ENCODE results near the gene PIGS. TPM values are rescaled to one million over a fixed set of nuclear protein-coding genes. Genes with fewer than 3 reads are reported as not detected.
A peak's percentile ranks its signal among the peaks of the same experiment; 100 is the strongest.

Gene PIGS
- total and polyA plus RNA-seq, 2 of the 4 experiments (the other 2 are of a cell fraction) = 28.7 to 78.9 TPM

DNA sequence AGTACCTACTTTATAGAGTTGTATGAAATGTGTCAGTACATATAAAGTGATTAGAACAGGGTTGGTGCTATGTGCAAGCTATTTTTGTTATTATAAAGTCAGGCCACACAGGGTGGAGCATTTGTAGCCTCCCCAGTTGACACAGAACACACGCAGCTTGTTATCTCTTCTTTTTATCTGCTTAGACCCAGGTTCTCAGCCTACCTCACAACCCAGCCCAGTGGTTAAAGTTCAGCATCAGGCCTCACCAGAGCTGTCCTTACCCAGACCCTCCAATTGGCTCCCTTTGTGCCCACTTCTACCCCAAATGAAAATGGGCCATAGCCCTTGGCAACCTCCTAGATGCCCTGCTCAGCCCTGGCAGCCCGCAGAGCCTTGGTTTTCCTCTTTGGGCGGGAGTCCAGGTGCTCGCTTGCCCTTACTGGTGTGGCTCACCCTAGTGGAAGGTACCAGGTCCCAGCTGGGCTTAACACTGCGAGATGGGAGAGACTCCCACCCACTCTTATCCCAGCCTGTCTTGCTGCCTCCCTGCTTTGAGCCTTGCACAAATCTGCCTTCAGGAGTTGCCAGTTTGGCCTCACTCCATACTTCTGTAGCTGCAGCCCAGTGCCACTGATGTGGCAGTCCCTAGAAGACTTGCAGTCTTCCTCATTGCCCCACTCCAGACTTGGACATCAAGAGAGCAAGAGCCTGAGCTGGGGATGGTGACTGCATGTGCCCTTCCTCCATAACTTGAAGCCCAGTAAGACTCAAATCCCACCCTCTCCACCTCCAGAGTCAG lies 1.1 kb upstream of the PIGS start (continued):
- TF ChIP-seq MAZ (IDR thresholded peaks at IDR 0.05; ENCODE audit: borderline replicate concordance, low read depth, low read length) = no peak

GRCh38 chr17:28570716-28571360 lies 486 bp downstream of the PIGS start:
- H3K23ac ChIP-seq (ENCODE audit: low read depth, low read length) = peak overlapping the region; percentile 88
- H3K18ac ChIP-seq (ENCODE audit: low read depth, low read length) = no peak overlapping the region
- H4K5ac ChIP-seq (ENCODE audit: low read depth, low read length) = peak overlapping the region; percentile 44; the same call in 1 of the 2 replicates
- no peak overlapping the region for H2BK20ac ChIP-seq (ENCODE audit: low read depth, low read length)
- H2AK9ac ChIP-seq (replicated peaks; ENCODE audit: low read depth, low read length, poor library complexity) = peak overlapping the region; percentile 93
- peak overlapping the region; percentile 46; the same call in 1 of the 2 replicates for H3K56ac ChIP-seq (ENCODE audit: extremely low read depth, insufficient read depth, low read length)
- ChIA-PET CTCF (interaction anchor here (0.8 to 1.7 kb wide), 3 partner anchors 20 to 24 kb away, joined by 3 to 8 read pairs (median 6); no protein-coding TSS in a partner anchor), POLR2A (ENCODE audit: unreplicated experiment) (no interaction called here)
- H2AK5ac ChIP-seq (ENCODE audit: low read depth, low read length) = peak overlapping the region; percentile 79
- H3K4me1 ChIP-seq (ENCODE audit: control insufficient read depth, insufficient read depth, low read length) = peaks cover 3% of the 10 kb centered on the region; the same call in 1 of the 2 replicates
- ATAC-seq (ENCODE audit: low read depth) (peak; percentile 36), DNase-seq (no peak)
- H2BK120ac ChIP-seq (ENCODE audit: low read depth, low read length) = no peak overlapping the region
- H3K4ac ChIP-seq (ENCODE audit: low read depth, low read length) = peak overlapping the region; percentile 59
- peaks cover 5% of the 10 kb centered on the region; the same call in 1 of the 2 replicates for H4K20me1 ChIP-seq (ENCODE audit: insufficient read depth, low read length)
- WGBS, 2 experiments (ENCODE audit: extremely low coverage in 2 of 2, insufficient read length in 1 of 2) = 0% methylated on average over 23 of the region's 39 CpGs; no CpG with 5 or more reads in 1 of the 2 experiments
- H3K14ac ChIP-seq (replicated peaks; ENCODE audit: low read depth, low read length) = peak overlapping the region; percentile 78
- BruUV-seq (replicated peaks) = no TSS peak
- no peak overlapping the region for H2BK15ac ChIP-seq (ENCODE audit: low read depth, low read length)
- in situ Hi-C loops (cut with MboI; ENCODE audit: low sequenced_read_pairs) (no loop called here), dilution Hi-C loops (cut with HindIII; ENCODE audit: low sequenced_read_pairs, unreplicated experiment) (no loop called here), intact Hi-C loops (cut with micrococcal nuclease) (no loop called here)
- peak overlapping the region; percentile 96 for H2AFZ ChIP-seq (replicated peaks; ENCODE audit: low read length, poor library complexity)
- H3K9me1 ChIP-seq (ENCODE audit: insufficient read depth, low read length) = peaks cover 10% of the 10 kb centered on the region; the same call in 1 of the 2 replicates
- no peaks in the 10 kb centered on the region for H3K27me3 ChIP-seq (ENCODE audit: control insufficient read depth, insufficient read depth, low read length)
- H3K9me3 ChIP-seq (ENCODE audit: control insufficient read depth, insufficient read depth, low read length) = no peaks in the 10 kb centered on the region
- peak overlapping the region; percentile 80 for H3K9ac ChIP-seq (ENCODE audit: low read depth, low read length)
- peak overlapping the region; percentile 100 for H3K4me2 ChIP-seq (ENCODE audit: low read depth, low read length)
- peaks cover 16% of the 10 kb centered on the region for H3K36me3 ChIP-seq (ENCODE audit: control insufficient read depth, insufficient read depth, low read length)
- peak overlapping the region in 1 of 2 experiments; percentile 50; a peak in 1 of 4 replicates for H4K8ac ChIP-seq (ENCODE audit: low read depth in 2 of 2, low read length in 2 of 2)
- peak overlapping the region; percentile 35 for H2BK5ac ChIP-seq (ENCODE audit: low read depth, low read length, poor library complexity, severe bottlenecking)
- H3K4me3 ChIP-seq (ENCODE audit: insufficient read depth, low read depth, low read length) = peak overlapping the region; percentile 85
- H4K91ac ChIP-seq (ENCODE audit: insufficient read depth, low read depth, low read length) = no peak overlapping the region
- H3K79me1 ChIP-seq (ENCODE audit: low read depth in 1 of 2, low read length in 2 of 2) = peaks cover 20 to 37% of the 10 kb centered on the region in 2 experiments
- peak overlapping the region; percentile 61 for H3K27ac ChIP-seq (ENCODE audit: insufficient read depth, low read length)
- no peak for TF ChIP-seq FOS (IDR thresholded peaks at IDR 0.05; ENCODE audit: low read depth, low read length)
- TF ChIP-seq RFX5 (IDR thresholded peaks at IDR 0.05; ENCODE audit: low read depth, low read length) = no peak
- no peak for TF ChIP-seq MAFK (IDR thresholded peaks at IDR 0.05; ENCODE audit: low read depth, low read length)
- TF ChIP-seq BHLHE40 (IDR thresholded peaks at IDR 0.05; ENCODE audit: low read depth, low read length) = no peak
- peak; percentile 58; the same call in 1 of the 2 replicates for TF ChIP-seq MXI1 (IDR thresholded peaks at IDR 0.05; ENCODE audit: borderline replicate concordance, low read depth, low read length)
- TF ChIP-seq MAZ (IDR thresholded peaks at IDR 0.05; ENCODE audit: borderline replicate concordance, low read depth, low read length) = no peak
- TF ChIP-seq SMC3 (IDR thresholded peaks at IDR 0.05; ENCODE audit: low read depth, low read length) = no peak
- TF ChIP-seq, protein P1, sequence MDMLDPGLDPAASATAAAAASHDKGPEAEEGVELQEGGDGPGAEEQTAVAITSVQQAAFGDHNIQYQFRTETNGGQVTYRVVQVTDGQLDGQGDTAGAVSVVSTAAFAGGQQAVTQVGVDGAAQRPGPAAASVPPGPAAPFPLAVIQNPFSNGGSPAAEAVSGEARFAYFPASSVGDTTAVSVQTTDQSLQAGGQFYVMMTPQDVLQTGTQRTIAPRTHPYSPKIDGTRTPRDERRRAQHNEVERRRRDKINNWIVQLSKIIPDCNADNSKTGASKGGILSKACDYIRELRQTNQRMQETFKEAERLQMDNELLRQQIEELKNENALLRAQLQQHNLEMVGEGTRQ (IDR thresholded peaks at IDR 0.05; ENCODE audit: low read depth, low read length) = no peak
- TF ChIP-seq, protein P2, sequence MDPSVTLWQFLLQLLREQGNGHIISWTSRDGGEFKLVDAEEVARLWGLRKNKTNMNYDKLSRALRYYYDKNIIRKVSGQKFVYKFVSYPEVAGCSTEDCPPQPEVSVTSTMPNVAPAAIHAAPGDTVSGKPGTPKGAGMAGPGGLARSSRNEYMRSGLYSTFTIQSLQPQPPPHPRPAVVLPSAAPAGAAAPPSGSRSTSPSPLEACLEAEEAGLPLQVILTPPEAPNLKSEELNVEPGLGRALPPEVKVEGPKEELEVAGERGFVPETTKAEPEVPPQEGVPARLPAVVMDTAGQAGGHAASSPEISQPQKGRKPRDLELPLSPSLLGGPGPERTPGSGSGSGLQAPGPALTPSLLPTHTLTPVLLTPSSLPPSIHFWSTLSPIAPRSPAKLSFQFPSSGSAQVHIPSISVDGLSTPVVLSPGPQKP (IDR thresholded peaks at IDR 0.05; ENCODE audit: borderline replicate concordance, low read depth, low read length) = no peak
- no peak for TF ChIP-seq RCOR1 (IDR thresholded peaks at IDR 0.05; ENCODE audit: insufficient replicate concordance, low read length)
- no peak for TF ChIP-seq NFE2L2 (IDR thresholded peaks at IDR 0.05; ENCODE audit: low read depth, low read length)
- no peak for TF ChIP-seq RAD21 (IDR thresholded peaks at IDR 0.05; ENCODE audit: low read length)

All from IMR-90 (cell line).